Activated naive CD8-positive, alpha-beta T cell (primary cell): Measurements from ENCODE around the gene CATSPERD.
A peak's percentile ranks its signal among the peaks of the same experiment; 100 is the strongest.
"Not testable (repeated sequence)": the region's sequence is repeated elsewhere in the genome, so short reads cannot be mapped to it uniquely, and the experiment has no call there.

Source experiments
- H3K27ac Mint-ChIP-seq: one replicate; pipeline ENCODE4 v1.8.0; 2021; ENCODE audit warnings: mixed read lengths
- H3K27me3 Mint-ChIP-seq: one replicate; pipeline ENCODE4 v1.8.0; 2021; ENCODE audit warnings: mixed read lengths
- H3K36me3 Mint-ChIP-seq: one replicate; pipeline ENCODE4 v1.8.0; 2021; ENCODE audit warnings: mixed read lengths
- H3K4me1 Mint-ChIP-seq: one replicate; pipeline ENCODE4 v1.8.0; 2021; ENCODE audit warnings: low read depth, mixed read lengths
- H3K4me3 Mint-ChIP-seq: one replicate; pipeline ENCODE4 v1.8.0; 2021; ENCODE audit warnings: mild to moderate bottlenecking, mixed read lengths
- H3K9me3 Mint-ChIP-seq: one replicate; pipeline ENCODE4 v1.8.0; 2021; ENCODE audit warnings: low read depth, mixed read lengths

CATSPERD gene

DNA sequence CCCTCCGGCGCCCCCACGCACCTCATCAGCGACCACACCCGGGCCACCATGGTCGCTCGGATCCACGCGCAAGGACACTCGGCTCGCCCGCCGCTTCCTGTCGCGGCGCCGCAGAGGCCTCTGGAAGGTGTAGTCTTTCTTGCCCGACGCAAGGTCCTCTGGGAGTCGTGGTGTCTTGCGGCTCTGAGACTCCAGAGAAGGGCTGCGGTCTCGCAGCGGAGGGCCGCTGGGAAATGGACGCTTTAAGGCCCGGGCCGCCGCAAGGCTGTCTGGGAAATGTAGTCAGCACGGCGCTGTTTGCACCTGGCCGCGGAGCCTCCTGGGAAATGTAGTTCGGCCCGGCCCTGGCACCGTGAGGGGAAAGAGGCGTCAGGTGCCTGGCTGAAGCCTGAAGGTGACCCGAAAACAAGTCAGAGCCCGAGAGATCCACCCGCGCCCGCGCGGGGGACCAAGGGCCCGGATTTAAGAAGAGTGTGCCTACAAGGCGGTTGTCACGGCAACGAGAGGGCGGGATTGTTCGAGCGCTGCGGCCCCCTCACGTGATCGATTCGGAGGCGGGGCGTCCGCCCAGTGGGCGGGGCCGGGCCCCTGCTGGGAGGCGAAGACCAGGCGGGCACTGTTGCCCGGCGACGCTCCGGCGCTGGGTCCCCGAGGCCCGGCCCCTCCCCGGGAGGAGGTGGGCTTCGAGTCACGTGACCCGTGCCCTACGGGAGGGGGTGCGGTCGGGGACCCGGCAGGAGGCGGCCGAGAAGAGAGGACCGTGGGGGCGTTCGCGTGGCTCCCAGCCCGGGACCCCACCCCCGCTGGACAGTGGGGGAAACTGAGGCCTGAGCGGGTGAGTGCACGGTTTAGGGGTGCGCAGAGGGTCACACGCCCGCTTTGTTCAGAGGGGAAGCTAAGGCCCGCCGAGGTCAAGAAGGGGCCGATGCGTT, 39.7 kb upstream of the CATSPERD start, which contains the start of the genes HSD11B1L and MICOS13:
TSS of gene HSD11B1L (plus strand) at position 591 of the 932 bp plus-strand sequence. CDS start 3,806 bp downstream, outside the sequence.
TSS of gene MICOS13 (minus strand) at position 80 of the 932 bp plus-strand sequence. CDS start at position 50, 30 bp downstream.
- Mint-ChIP-seq H3K4me3 (peak within 1 kb of the TSS; percentile 96), H3K9me3 (no peaks in the 10 kb centered on the region), H3K27ac (peak within 1 kb of the TSS; percentile 97), H3K4me1 (peaks cover 18% of the 10 kb centered on the region), H3K27me3 (no peaks in the 10 kb centered on the region), H3K36me3 (no peaks in the 10 kb centered on the region)

DNA sequence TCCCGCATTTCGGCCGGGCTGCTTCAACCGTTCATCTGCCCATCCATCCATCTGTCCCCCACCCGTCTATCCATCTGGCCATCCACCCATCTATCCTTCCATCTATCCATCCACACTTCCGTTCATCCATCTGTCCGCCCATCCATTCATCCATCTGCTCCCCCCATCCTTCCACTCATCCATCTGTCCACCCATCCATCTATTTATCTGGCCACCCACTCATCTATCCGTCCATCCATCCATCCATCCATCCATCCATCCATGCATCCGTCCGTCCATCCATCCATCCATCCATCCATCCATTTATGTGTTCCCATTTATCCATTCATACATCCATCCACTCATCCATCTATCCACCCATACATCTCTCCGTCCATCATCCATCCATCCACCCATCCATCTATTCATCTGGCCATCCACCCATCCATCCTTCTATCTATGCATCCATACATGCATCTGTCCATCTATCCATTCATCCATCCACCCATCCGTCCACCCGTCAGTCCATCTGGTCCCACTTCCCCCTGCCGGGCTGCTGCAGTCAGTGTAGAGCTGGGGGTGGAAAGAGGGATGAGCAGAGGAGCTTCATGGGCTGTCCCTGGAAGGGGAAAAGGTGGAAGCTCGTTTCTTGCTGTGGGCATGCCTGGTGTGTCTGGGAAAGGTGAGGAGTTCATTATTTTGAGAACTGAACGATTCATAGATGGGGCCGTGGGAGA, 38.9 kb upstream of the CATSPERD start:
- Mint-ChIP-seq H3K36me3 (no peaks in the 10 kb centered on the region), H3K27me3 (no peaks in the 10 kb centered on the region), H3K9me3 (no peaks in the 10 kb centered on the region), H3K4me3 (peak overlapping the region; percentile 83), H3K27ac (peak overlapping the region; percentile 81), H3K4me1 (peaks cover 21% of the 10 kb centered on the region)

DNA sequence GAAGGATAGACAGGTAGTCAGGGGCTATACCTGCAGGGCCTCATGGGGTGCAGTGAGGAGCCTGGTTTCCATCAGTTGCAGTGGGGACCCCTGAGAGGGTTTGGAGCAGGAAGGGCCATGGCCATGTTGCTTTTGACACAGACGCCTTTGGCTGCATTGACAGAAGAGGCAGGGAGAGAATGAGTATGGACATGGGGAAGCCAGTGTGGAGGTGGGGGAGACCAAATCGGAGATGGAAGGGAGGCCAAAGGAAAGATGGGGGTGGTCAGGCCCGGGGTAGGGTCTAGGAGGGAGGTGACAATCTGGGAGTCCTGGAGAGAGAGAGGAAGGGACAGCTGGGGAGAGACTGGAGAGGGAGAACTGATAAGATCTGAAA, 38.3 kb upstream of the CATSPERD start:
- H3K4me1 Mint-ChIP-seq, result peaks cover 21% of the 10 kb centered on the region
- H3K27ac Mint-ChIP-seq, result peak overlapping the region; percentile 64
- no peaks in the 10 kb centered on the region for H3K36me3 Mint-ChIP-seq
- H3K9me3 Mint-ChIP-seq, result no peaks in the 10 kb centered on the region
- no peaks in the 10 kb centered on the region for H3K27me3 Mint-ChIP-seq
- H3K4me3 Mint-ChIP-seq, result peak overlapping the region; percentile 83

DNA sequence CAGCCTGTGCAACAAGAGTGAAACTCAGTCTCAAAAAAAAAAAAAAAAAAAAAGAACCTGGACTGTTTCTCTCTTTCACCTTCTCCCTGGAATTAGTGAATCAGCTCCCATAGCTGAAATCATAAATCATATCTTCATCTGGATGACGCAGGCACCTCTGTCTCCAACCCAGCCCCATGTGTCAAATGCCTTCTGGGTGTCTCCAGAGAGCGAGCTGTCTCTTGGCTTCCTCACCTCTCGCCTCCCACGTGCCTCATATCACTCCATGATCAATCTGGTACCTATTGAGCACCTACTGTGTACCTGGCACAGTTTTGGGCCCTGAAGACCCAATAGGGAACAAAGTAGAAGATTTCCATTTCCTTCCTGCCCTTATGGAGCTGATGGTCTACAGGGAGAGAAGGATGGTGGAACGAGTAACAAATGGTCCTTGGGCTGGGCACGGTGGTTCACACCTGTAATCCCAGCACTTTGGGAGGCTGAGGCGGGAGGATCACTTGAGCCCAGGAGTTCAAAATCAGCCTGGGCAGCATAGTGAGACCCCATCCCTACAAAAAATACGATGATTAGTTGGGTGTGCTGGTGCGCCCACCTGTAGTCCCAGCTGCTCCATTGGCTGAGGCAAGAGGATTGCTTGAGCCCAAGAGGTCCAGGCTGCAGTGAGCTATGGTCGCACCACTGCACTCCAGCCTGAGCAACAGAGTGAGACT, 37.1 kb upstream of the CATSPERD start:
- no peak overlapping the region for H3K27ac Mint-ChIP-seq
- H3K4me3 Mint-ChIP-seq, result peak overlapping the region; percentile 47
- H3K27me3 Mint-ChIP-seq, result no peaks in the 10 kb centered on the region
- no peaks in the 10 kb centered on the region for H3K36me3 Mint-ChIP-seq
- peaks cover 24% of the 10 kb centered on the region for H3K4me1 Mint-ChIP-seq
- H3K9me3 Mint-ChIP-seq, result no peaks in the 10 kb centered on the region

DNA sequence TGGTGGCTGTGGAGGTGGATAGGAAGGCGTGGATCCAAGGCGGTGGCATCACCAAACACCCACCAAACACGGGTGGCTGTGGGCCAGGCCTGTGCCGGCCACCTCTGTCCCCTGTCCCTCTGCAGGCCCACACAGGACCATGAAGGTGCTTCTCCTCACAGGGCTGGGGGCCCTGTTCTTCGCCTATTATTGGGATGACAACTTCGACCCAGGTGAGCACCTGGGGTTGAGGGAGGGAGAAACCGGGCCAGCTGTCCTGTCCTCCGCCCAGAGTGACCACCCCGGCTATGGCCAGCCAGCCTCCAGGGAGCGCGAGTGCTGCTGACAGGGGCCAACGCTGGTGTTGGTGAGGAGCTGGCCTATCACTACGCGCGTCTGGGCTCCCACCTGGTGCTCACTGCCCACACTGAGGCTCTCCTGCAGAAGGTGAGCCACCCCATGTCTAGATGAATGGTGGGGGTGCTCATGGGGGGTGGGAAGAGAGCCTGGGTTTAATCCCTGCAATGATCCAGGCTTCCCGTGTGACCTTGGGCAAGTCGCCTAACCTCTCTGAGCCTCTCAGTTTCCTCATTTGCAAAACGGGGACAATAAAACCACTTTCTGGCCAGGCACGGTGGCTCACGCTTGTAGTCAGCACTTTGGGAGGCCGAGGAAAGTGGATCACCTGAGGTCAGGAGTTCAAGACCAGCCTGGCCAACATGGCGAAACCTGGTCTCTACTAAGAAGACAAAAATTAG, 35.6 kb upstream of the CATSPERD start:
- Mint-ChIP-seq H3K27ac (no peak overlapping the region), H3K27me3 (no peaks in the 10 kb centered on the region), H3K4me1 (peaks cover 24% of the 10 kb centered on the region), H3K36me3 (no peaks in the 10 kb centered on the region), H3K9me3 (no peaks in the 10 kb centered on the region), H3K4me3 (no peak overlapping the region)

DNA sequence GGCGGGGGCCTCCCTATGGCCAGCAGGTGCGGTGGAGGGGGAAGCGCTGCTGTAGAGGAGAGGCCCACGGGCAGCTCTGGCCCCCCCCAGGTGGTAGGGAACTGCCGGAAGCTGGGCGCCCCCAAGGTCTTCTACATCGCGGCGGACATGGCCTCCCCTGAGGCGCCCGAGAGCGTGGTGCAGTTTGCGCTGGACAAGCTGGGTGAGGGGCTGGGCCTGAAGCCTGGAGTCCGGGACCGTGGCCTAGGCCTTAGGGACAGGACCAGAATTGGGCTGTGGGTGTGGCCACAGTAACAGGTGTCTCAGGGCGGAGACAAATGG, 34.2 kb upstream of the CATSPERD start:
- Mint-ChIP-seq H3K27me3 (no peaks in the 10 kb centered on the region), H3K36me3 (peaks cover 3% of the 10 kb centered on the region), H3K27ac (peak overlapping the region; percentile 78), H3K4me1 (peaks cover 22% of the 10 kb centered on the region), H3K4me3 (peak overlapping the region; percentile 83), H3K9me3 (no peaks in the 10 kb centered on the region)

DNA sequence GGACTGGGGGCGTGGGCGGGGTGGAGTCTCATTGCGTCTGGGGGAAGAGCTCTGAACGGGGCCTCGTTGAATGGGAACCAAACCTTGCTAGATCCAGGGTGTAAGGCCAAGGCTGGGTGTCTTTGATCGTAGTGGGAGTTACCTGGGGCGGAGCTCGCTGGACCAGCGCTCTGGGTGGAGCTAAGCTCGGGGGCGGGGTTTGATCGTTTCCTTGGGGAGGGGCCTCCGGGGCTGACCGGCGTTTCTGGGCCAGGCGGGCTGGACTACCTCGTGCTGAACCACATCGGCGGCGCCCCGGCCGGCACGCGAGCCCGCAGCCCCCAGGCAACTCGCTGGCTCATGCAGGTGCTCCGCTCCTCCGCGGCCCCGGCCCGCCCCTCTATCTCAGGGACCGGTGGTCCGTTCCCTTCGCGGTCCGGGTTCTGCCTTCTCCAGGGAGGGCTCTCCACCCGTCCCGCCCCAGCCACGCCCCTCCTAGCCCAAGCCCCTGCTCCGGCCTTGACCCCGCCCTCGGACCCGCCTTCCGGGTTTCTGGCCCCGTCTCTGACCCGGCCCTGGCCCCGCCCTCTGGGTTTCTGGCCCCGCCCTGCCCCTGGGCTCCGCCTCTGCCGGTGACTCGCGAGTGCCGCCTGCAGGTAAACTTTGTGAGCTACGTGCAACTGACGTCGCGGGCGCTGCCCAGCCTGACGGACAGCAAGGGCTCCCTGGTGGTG, 33.6 kb upstream of the CATSPERD start:
- peaks cover 3% of the 10 kb centered on the region for H3K36me3 Mint-ChIP-seq
- H3K4me1 Mint-ChIP-seq, result peaks cover 18% of the 10 kb centered on the region
- H3K4me3 Mint-ChIP-seq, result peak overlapping the region; percentile 83
- H3K27me3 Mint-ChIP-seq, result no peaks in the 10 kb centered on the region
- peak overlapping the region; percentile 78 for H3K27ac Mint-ChIP-seq
- H3K9me3 Mint-ChIP-seq, result no peaks in the 10 kb centered on the region

DNA sequence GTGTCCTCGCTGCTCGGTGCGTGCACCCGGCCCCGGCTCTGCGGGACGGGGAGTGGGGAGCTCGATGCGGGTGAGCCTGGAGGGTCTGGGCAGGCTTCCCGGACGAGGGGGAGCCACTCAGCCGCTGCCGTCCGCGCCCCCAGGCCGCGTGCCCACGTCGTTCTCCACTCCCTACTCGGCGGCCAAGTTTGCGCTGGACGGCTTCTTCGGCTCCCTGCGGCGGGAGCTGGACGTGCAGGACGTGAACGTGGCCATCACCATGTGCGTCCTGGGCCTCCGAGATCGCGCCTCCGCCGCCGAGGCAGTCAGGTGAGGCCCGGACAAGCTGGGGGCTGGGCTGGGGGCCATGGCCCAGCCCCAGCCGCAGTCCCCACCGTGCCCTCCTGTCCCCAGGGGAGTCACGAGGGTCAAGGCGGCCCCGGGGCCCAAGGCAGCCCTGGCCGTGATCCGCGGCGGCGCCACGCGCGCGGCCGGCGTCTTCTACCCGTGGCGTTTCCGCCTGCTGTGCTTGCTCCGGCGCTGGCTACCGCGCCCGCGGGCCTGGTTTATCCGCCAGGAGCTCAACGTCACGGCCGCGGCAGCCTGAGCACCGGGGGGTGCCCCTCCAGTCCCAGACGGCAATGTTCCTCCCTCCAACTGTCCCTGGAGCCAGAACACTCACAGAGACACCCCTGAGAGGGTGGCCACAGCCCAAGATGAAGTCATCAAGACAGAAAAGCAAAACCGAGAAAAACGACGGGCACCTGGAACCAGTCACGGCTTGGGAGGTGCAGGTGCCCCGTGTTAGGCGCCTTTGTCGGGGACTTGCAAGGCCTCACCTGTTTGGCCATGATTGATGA, 32.9 kb upstream of the CATSPERD start:
- peaks cover 6% of the 10 kb centered on the region for H3K36me3 Mint-ChIP-seq
- H3K4me1 Mint-ChIP-seq, result peaks cover 19% of the 10 kb centered on the region
- H3K27me3 Mint-ChIP-seq, result no peaks in the 10 kb centered on the region
- H3K27ac Mint-ChIP-seq, result no peak overlapping the region
- H3K4me3 Mint-ChIP-seq, result peak overlapping the region; percentile 83
- H3K9me3 Mint-ChIP-seq, result no peaks in the 10 kb centered on the region

DNA sequence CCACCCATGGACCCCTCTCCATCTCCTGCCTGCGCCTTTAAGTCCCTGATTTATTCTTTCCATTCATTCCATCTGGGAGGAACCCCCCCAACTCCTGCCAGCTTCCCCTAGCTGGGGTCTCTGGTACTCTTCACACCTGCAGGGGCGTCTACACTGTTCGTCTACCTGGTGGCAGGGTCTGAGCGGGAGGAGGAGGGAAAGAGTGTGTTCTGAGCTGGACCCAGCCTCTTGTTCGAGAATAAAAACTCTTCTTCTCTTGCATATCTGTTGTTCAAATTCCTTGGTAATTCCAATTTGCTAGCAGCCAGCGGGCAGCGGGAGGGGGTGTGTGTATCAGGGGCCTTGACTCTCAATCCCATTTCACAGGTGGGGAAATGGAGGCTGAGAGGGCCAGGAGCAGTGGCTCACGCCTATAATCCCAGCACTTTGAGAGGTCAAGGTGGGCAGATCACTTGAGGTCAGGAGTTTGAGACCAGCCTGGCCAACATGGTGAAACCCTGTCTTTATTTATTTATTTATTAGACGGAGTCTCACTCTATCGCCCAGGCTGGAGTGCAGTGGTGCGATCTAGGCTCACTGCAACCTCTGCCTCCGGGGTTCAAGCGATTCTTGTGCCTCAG, 32.1 kb upstream of the CATSPERD start:
- H3K9me3 Mint-ChIP-seq, H3K36me3 Mint-ChIP-seq, H3K27ac Mint-ChIP-seq, H3K27me3 Mint-ChIP-seq: not testable (repeated sequence)
- peaks cover 19% of the 10 kb centered on the region for H3K4me1 Mint-ChIP-seq
- peak overlapping the region; percentile 40 for H3K4me3 Mint-ChIP-seq

DNA sequence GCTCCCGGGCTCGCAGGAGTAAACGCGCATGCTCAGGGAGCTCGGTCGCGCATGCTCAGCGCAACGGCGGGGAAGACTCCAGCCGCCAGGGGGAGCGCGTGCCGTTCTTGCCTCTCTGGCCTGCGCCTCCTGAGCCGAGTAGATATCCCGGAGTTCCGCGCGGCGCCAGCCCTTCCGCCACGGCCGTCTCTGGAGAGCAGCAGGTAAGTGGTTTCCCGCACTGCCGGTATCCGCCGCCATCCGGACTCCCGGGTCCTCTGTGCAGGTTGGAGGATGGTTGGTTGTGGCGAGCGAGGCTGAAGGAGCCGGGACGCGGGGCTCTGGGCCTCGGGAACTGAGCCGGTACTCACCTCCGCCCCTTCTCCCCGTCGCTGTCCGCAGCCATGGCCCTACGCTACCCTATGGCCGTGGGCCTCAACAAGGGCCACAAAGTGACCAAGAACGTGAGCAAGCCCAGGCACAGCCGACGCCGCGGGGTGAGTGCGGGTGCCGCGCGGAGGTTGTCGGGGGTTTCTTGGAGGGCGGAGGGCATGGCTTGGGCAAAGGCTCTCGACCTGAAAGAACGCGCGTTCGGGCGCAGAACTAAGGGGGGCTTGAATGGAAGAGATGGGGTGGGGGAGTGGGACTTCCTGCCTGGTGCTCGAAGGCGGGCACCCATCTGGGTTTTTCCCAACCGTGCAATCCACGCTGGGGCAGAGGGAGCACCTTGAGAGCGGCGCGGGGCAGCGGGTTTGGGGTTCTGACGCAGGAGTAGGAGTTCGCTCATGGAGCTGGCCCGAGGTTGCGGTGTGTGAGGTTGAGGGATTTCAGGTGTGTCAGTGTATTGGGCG, 30.1 kb upstream of the CATSPERD start, which contains the start of gene RPL36:
TSS of gene RPL36 (plus strand) at position 171 of the 830 bp plus-strand sequence. CDS start at position 384, 213 bp downstream.
- Mint-ChIP-seq H3K4me3 (peak within 1 kb of the TSS; percentile 97), H3K36me3 (peaks cover 6% of the 10 kb centered on the region), H3K4me1 (peaks cover 19% of the 10 kb centered on the region), H3K9me3 (no peaks in the 10 kb centered on the region), H3K27me3 (no peaks in the 10 kb centered on the region), H3K27ac (peak within 1 kb of the TSS; percentile 96)

DNA sequence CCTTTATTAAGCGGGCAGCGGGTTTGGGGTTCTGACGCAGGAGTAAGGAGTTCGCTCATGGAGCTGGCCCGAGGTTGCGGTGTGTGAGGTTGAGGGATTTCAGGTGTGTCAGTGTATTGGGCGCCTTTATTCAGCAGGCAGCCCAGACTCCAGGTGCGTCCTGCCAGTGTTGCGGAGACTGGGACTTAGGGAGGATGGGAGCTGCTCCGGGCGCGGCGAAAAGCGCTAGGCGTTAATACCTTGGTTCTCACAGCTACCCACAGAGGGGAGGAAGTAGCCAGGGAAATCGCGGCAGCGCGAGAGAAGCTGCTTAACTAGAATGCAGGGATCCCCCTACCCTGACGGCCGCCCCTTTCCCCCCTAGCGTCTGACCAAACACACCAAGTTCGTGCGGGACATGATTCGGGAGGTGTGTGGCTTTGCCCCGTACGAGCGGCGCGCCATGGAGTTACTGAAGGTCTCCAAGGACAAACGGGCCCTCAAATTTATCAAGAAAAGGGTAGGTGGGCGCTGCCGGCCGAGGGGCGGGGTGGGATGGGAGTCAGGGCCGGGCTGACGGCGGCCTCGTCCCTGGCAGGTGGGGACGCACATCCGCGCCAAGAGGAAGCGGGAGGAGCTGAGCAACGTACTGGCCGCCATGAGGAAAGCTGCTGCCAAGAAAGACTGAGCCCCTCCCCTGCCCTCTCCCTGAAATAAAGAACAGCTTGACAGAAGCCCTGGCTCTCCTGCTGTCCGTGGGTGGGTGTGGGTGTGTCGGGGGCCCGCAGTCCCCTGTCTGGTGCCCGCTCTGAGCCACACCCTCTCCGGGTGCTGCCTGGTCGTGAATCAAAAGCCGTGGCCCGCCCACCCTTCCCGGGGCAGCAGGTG, 29.2 kb upstream of the CATSPERD start:
- peak overlapping the region; percentile 97 for H3K4me3 Mint-ChIP-seq
- H3K4me1 Mint-ChIP-seq, result peaks cover 16% of the 10 kb centered on the region
- peaks cover 6% of the 10 kb centered on the region for H3K36me3 Mint-ChIP-seq
- no peaks in the 10 kb centered on the region for H3K27me3 Mint-ChIP-seq
- no peaks in the 10 kb centered on the region for H3K9me3 Mint-ChIP-seq
- peak overlapping the region; percentile 96 for H3K27ac Mint-ChIP-seq
